ENCODE measurements around the gene LDLRAD3.
"Not testable (repeated sequence)": the region's sequence is repeated elsewhere in the genome, so short reads cannot be mapped to it uniquely, and the experiment has no call there.

LDLRAD3 gene

GRCh38 chr11:36186340-36187175 lies 242.7 kb downstream of the LDLRAD3 start:
- peak; percentile 14 for DNase-seq

DNA sequence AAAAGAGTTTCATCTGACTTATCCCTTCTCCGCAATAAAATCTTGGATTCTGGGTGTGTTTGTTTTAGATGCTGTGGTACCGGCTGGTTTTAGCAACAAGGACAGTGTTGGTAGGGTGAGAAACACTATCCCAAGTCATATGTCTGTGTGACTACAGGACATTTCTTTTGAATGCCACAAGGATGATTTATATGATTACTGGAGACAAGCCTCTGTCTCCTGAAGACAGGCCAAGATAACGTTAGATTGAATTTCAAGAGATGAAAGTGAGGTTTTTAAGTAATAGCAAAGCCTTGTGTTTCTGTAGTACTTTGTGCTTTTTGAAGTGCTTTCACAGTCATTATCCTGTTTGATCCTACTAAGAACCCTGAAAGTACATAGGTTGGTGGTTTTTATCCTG lies 243.8 kb downstream of the LDLRAD3 start:
- DNase-seq: no peak

- not testable (repeated sequence) for DNase-seq
These were observed 245.9 kb downstream of the LDLRAD3 start for GRCh38 chr11:36189735-36190134.

- no peak for DNase-seq
These were observed 248.1 kb downstream of the LDLRAD3 start for GRCh38 chr11:36191941-36192340.

GRCh38 chr11:36192425-36193289 lies 248.8 kb downstream of the LDLRAD3 start:
- DNase-seq: no peak

DNA sequence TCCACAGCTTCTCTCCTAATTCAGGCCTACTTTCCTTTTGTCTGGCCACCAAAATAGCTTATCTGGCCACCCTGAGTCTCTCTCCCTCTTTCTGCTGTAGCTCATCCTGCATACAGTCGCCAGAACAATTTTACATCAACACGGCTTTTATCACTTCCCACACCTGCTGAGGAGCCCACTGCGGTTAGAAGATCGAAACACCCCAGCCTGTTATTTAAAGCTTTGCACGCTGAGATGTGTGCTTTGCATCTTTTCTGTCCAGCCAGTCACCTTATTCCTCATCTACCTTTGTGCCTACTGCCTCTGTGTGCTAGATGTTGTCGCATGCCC lies 249.4 kb downstream of the LDLRAD3 start:
- no peak for DNase-seq

DNA sequence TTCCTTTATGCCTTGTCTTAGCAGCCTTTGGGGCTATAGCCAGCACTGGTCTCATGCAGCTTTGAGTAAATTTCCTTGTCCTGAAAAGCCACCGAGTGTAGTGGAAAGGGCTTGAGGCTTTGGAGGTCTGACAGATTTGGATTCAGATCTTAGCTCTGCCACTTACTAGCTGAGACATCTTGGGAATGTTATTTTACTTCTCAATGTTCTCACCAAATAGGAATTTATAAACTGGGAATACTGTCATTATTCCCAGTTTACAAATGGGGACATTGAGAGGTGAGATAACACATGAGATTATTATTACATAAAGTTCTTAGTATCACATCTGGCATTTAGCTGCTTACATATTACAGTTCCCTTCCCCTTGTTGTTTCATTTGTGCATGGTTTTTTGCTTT lies 249.9 kb downstream of the LDLRAD3 start:
- no peak for DNase-seq

GRCh38 chr11:36195496-36196354 lies 251.9 kb downstream of the LDLRAD3 start:
- peak; percentile 84 for DNase-seq

DNA sequence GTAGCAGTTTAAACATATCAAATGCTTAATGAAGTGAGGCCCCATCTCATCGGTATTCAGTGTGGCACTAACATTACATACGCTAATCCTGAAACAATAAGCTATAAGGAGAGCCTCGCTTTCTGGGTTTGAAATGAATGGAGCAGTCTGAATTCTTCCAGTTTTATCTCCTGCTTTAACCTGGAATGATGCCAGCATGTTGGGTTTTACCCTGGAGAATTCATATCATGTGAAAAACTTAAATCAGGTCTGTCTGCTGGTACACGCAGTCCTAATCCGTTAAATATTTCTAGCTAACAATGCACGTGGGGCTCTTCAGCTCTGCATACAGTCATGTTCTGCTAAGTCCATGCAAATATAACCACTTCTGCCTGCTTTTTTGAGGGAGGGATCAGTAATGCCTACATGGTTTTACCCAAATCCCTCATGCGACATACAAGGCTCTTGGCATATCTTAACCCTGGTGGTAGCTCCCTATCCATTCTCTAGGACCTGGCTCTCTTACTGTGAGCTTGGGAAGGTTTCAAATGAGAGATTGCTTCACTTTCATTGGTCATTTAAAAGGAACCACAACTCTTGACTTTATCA lies 252.6 kb downstream of the LDLRAD3 start:
- peak; percentile 47 for DNase-seq

DNA sequence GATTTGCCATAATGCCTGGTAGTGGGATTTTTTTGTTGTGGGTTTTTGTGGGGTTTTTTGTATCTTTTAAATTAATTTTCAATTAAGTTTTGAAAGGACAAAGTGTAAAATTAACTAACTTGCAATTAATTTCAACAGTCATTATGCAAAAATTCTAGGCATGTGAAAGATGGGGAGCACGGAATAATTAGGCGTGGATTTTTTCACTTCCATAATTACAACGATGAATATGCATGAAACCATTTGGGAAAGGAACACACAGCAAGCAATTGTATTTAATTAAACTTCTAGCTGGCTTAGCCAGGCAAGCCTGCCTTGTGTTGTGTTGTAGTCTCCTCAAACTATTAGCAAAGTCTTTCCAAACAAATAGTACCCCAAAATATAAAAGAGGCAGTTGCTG lies 257.5 kb downstream of the LDLRAD3 start:
- DNase-seq: no peak

DNA sequence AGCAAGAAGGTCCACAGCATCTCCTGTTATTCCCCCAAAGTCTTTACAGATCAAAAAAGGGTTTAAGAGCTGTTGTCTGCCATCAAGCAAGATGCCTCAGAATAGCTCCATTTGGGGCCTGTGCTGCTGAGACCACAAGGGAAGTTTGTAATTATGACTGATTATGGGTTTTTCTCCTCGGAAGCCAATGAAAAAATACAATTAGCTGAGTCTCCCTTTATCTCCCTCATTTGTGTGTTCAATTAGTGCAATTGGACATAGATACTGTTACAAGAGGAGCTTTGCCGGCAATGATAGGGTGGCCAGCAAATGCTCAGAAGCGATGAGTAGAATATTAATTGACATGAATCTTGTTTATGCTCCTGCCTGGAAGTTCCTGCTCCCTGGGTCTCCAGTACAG lies 261.7 kb downstream of the LDLRAD3 start:
- DNase-seq: no peak

DNA sequence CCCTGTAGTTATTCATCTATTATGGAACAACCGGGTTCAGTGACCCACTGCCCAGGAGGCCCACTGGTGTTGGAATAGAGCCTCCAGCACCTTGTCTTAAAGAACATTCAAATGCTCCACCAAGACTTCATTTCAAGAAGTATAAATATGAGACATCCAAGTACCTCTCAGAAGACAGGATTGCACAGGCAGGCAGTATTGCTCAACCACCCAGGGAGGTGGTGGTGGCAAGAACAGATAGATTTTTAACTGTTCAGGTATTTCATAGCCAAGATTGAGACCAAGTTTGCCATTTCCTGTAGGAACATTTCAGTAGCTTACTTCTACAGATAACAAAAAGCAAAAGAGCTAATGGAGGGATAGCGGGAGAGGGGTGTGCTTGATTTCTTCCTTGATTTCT lies 266.7 kb downstream of the LDLRAD3 start:
- DNase-seq: no peak

DNA sequence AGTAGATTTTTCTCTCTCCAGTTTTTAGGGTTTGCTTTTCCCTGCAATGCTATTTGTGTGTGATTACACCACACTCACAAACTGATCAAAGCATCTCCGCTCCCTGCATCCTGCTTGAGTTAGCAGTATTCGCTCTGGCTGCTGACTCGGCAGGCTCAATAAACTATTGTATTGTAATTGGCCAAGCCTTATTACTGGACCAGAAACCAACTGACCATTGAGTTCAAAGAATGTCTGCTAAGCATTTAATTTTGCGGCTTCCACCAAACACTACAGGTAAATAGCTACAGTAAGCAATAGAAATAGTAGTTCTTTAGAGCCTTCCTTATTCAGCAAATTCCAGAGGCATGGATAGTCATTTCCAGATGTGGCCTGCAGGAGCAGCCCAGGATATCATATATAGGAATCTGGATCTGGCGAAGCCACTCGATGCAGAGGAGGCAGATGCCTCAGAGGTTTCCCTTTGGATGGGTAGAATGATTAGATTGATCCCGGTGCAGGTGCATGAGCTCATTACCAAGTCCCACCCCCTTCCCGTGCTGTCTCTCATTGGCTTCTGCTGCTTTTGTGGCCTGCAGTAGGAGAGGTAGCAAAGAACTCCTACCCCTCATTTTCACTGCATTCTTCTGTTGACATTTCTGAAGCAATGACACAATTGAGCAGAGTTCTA lies 268.0 kb downstream of the LDLRAD3 start:
- no peak for DNase-seq

- DNase-seq: peak; percentile 70
These were observed 268.9 kb downstream of the LDLRAD3 start for GRCh38 chr11:36212564-36213392.

- DNase-seq: no peak
These were observed 269.6 kb downstream of the LDLRAD3 start for GRCh38 chr11:36213393-36213840.

DNA sequence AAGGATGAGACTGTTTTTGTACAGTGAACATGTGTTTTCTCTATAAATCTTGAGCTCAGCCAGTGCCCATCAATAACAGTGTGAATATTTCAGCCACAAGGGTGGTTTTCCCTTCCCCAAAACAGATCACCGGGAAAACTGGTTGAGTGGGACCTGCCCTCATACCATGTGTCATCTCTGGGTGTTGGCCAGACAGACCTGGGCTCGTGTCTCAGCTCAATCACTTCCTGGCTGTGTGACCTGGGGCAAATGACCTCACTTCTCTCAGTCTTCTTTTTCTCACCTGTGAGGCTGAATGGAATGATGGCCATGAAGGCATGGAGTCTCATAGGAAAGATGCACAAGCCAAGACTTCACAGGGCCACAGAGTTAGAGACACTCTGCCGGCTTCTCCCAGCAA lies 270.6 kb downstream of the LDLRAD3 start:
- no peak for DNase-seq

DNA sequence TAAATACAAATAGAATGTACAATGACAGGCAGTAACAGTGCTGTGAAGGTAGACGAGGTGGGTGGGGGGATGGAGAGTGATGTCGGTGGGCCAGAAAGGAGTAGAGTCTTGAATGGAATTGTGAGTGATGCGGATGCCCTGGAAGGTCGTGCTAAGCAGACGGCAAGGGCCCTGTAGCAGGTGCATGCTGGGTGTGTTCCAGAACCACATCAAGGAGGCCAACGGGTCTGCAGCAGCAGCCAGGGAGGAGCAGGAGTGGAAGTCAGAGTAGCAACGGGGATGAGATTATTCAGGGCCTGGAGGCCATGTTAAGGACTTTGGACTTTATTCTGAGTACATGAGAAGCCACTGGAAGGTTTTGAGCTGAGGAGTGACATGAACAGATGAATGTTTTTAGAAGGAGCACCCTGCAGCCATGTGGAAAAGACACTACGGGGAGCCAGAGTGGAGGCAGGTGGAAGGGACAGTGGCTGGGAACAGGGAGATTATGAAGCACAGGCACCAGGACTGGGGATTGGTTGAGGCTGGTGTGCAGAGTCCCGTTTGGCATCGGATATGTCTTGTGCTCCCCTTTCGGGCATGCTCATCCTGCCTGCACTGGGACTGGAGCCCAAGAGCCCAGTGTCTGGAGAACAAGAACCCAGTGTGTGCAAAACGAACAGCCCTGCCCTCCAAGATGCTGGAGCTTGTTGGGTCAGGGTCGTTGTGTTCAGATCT lies 271.3 kb downstream of the LDLRAD3 start:
- DNase-seq: no peak

- no peak for DNase-seq
These were observed 271.8 kb downstream of the LDLRAD3 start for GRCh38 chr11:36215693-36216060.

GRCh38 chr11:36216061-36216615 lies 272.3 kb downstream of the LDLRAD3 start:
- no peak for DNase-seq

- no peak for DNase-seq
These were observed 274.5 kb downstream of the LDLRAD3 start for GRCh38 chr11:36218283-36218921.
